Mesenchymal stem cell (in vitro differentiated cells and primary cell): ENCODE data around the gene EN2.

Experiments
- DNase-seq: peaks from one replicate; pipeline ENCODE4 v3.0.0-alpha.2; 2013
- H2AFZ ChIP-seq: one replicate; pipeline ENCODE4 v1.6.1; 2013; ENCODE audit warnings: low read depth, mild to moderate bottlenecking, control low read depth, inconsistent platforms, low read length, moderate library complexity
- H2AK5ac ChIP-seq: 2 replicates; pipeline ENCODE4 v1.6.1; 2013; ENCODE audit warnings: low read length, moderate library complexity, mild to moderate bottlenecking, inconsistent platforms; ENCODE audit not compliant: severe bottlenecking
- H2BK120ac ChIP-seq: one replicate; pipeline ENCODE4 v1.6.1; 2013; ENCODE audit warnings: low read depth, mild to moderate bottlenecking, inconsistent platforms, low read length, moderate library complexity
- H2BK12ac ChIP-seq, 2 experiments: one replicate each; pipeline ENCODE4 v1.6.1; 2013; ENCODE audit warnings: inconsistent platforms in 2 of 2, low read length in 2 of 2, mild to moderate bottlenecking in 2 of 2, moderate library complexity in 2 of 2, control low read depth in 1 of 2
- H2BK15ac ChIP-seq: one replicate; pipeline ENCODE4 v1.6.1; 2013; ENCODE audit warnings: mild to moderate bottlenecking, low read depth, inconsistent platforms; ENCODE audit not compliant: poor library complexity, severe bottlenecking
- H2BK5ac ChIP-seq: 2 replicates; pipeline ENCODE4 v1.6.1; 2013; ENCODE audit warnings: low read depth, mild to moderate bottlenecking, low read length, control low read depth, inconsistent platforms; ENCODE audit not compliant: poor library complexity, severe bottlenecking
- H3K14ac ChIP-seq, 2 experiments: one replicate each; pipeline ENCODE4 v1.6.1; 2013; ENCODE audit warnings: inconsistent platforms in 2 of 2, low read length in 2 of 2, control low read depth in 1 of 2, mild to moderate bottlenecking in 1 of 2, moderate library complexity in 1 of 2
- H3K18ac ChIP-seq, 2 experiments: one replicate each; pipeline ENCODE4 v1.6.1; 2013; ENCODE audit warnings: inconsistent platforms in 2 of 2, low read length in 2 of 2, control low read depth in 1 of 2, low read depth in 1 of 2, mild to moderate bottlenecking in 1 of 2
- H3K23ac ChIP-seq, 2 experiments: one replicate each; pipeline ENCODE4 v1.6.1; 2013; ENCODE audit warnings: inconsistent platforms in 2 of 2, low read length in 2 of 2, mild to moderate bottlenecking in 2 of 2, moderate library complexity in 2 of 2, control low read depth in 1 of 2
- H3K27ac ChIP-seq: 2 replicates; pipeline ENCODE4 v1.5.1; 2013; ENCODE audit warnings: mild to moderate bottlenecking, moderate library complexity, low read length, control low read depth, inconsistent platforms; ENCODE audit not compliant: poor library complexity, severe bottlenecking
- H3K27me3 ChIP-seq, 2 experiments: 2 replicates each; pipeline versions ENCODE4 v1.6.1 to v1.7.0; 2013; ENCODE audit warnings: low read length in 2 of 2, mild to moderate bottlenecking in 2 of 2, moderate library complexity in 2 of 2, control low read depth in 1 of 2, inconsistent platforms in 1 of 2; ENCODE audit not compliant: control insufficient read depth in 1 of 2, insufficient read depth in 1 of 2
- H3K36me3 ChIP-seq, 2 experiments: 2 replicates each; pipeline versions ENCODE4 v1.6.1 to v1.7.0; 2013; ENCODE audit warnings: low read length in 2 of 2, control low read depth in 1 of 2, inconsistent platforms in 1 of 2, low read depth in 1 of 2, mild to moderate bottlenecking in 1 of 2; ENCODE audit not compliant: insufficient read depth in 2 of 2, control insufficient read depth in 1 of 2
- H3K4ac ChIP-seq, 2 experiments: one replicate each; pipeline ENCODE4 v1.6.1; 2013; ENCODE audit warnings: inconsistent platforms in 2 of 2, low read length in 2 of 2, mild to moderate bottlenecking in 2 of 2, moderate library complexity in 2 of 2, control low read depth in 1 of 2, low read depth in 1 of 2
- H3K4me1 ChIP-seq: 2 replicates; pipeline ENCODE4 v1.6.1; 2013; ENCODE audit warnings: low read depth, low read length, control low read depth; ENCODE audit not compliant: control insufficient read depth, insufficient read depth
- H3K4me2 ChIP-seq: 2 replicates; pipeline ENCODE4 v1.6.1; 2013; ENCODE audit warnings: low read length, mild to moderate bottlenecking, inconsistent platforms; ENCODE audit not compliant: poor library complexity, severe bottlenecking
- H3K4me3 ChIP-seq, 2 experiments: 2 replicates each; pipeline versions ENCODE4 v1.5.1 to v1.7.0; 2013; ENCODE audit warnings: low read length in 2 of 2, mild to moderate bottlenecking in 2 of 2, control low read depth in 1 of 2, low read depth in 1 of 2; ENCODE audit not compliant: insufficient read depth in 1 of 2
- H3K79me1 ChIP-seq: replicated peaks from 2 replicates; pipeline ENCODE4 v1.6.1; 2013; ENCODE audit warnings: mild to moderate bottlenecking, control low read depth, low read length, inconsistent platforms; ENCODE audit not compliant: poor library complexity, severe bottlenecking
- H3K9ac ChIP-seq: 2 replicates; pipeline ENCODE4 v1.7.0; 2013; ENCODE audit warnings: mild to moderate bottlenecking, low read length, moderate library complexity
- H3K9me3 ChIP-seq: 2 replicates; pipeline ENCODE4 v1.7.0; 2013; ENCODE audit warnings: mild to moderate bottlenecking, low read length; ENCODE audit not compliant: control insufficient read depth
- H4K8ac ChIP-seq: one replicate; pipeline ENCODE4 v1.6.1; 2013; ENCODE audit warnings: inconsistent platforms, mild to moderate bottlenecking, low read length, moderate library complexity
- H4K91ac ChIP-seq: one replicate; pipeline ENCODE4 v1.6.1; 2013; ENCODE audit warnings: mild to moderate bottlenecking, low read length, inconsistent platforms
- WGBS: methylation state at CpG from one replicate; pipeline ENCODE4 v1.1.7; 2013; ENCODE audit warnings: mixed read lengths; 5-methylcytosine and 5-hydroxymethylcytosine counted together

EN2 gene

DNA sequence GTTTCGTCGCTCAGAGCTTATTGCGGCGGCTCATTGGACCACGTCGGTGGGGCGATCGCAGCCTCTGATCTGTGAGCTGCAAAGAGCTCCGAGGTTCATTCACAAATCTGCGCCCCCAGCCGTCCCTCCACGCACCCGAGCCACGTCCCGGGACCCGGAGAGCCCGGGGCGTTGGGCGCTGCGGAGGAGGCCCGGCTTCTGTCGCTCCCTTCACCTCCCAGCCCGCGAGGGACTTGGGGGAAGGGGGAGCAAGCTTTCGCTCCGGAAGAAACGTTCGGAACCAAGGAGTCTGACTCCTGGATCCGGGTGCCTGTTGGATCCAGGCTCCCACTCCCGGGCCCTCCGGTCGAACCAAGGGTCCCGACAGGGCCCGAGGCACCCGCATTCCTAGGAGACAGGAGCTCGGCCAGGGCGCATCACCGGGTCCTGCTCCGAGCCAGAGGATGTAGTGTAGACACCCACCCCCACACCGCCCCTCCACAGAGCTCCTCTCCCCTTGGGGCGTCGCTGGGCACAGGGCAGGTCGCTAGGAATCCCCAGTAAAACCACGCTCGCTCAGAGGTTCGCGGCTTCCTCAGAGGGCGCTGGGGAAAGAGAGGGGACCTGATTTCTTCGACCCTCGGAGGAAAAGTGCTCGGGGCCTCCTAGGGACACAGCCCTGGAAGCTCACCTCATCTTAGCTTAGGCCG is 7.9 kb upstream of the EN2 start:
- H3K4me3 ChIP-seq = no peak overlapping the region
- H4K91ac ChIP-seq = no peak overlapping the region
- no peak overlapping the region for H2BK12ac ChIP-seq
- no peaks in the 10 kb centered on the region for H3K36me3 ChIP-seq
- H2BK15ac ChIP-seq = no peak overlapping the region
- H3K4me2 ChIP-seq = peak overlapping the region; percentile 5
- peaks cover 25% of the 10 kb centered on the region for H3K4me1 ChIP-seq
- H3K27ac ChIP-seq = no peak overlapping the region
- H3K79me1 ChIP-seq = no peaks in the 10 kb centered on the region
- no peak overlapping the region for H4K8ac ChIP-seq
- H3K18ac ChIP-seq = no peak overlapping the region
- H3K9ac ChIP-seq = no peak overlapping the region
- H2BK120ac ChIP-seq = no peak overlapping the region
- no peak overlapping the region for H3K14ac ChIP-seq
- no peak overlapping the region for H3K4ac ChIP-seq
- H3K9me3 ChIP-seq = peaks cover 6% of the 10 kb centered on the region
- DNase-seq = no peak
- 3% methylated on average over 44 of the region's 52 CpGs for WGBS
- H3K27me3 ChIP-seq = peaks cover 89 to 90% of the 10 kb centered on the region in 2 experiments
- H3K23ac ChIP-seq = no peak overlapping the region
- no peak overlapping the region for H2AFZ ChIP-seq
- no peak overlapping the region for H2AK5ac ChIP-seq
- no peak overlapping the region for H2BK5ac ChIP-seq

DNA sequence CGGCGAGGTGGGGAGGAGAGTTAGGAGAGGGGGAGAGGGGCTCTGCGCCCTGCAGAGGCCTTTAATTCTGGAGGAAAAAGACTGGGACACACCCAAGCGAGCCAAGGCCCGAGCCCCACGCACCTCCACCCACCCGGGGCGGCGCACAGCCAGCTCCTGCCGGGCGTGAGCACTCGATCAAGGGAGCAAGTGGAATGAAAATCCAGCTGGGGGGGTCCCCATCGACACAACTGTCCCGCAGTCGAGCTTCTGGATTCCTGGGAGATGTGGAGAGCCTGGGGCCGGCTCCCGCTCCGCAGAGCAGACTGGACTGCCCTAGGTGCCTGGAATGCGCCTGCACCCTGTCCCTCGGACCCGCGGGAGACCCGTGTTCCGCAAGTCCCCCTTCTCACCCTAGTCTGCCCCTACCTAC is 7.4 kb upstream of the EN2 start:
- Histone ChIP-seq H3K14ac (no peak overlapping the region), H2AK5ac (no peak overlapping the region), H3K4me3 (no peak overlapping the region), H3K23ac (no peak overlapping the region), H3K79me1 (no peaks in the 10 kb centered on the region), H2BK12ac (no peak overlapping the region), H3K9me3 (peaks cover 6% of the 10 kb centered on the region), H3K4me2 (no peak overlapping the region), H2BK120ac (no peak overlapping the region), H2BK5ac (no peak overlapping the region), H4K8ac (no peak overlapping the region), H3K27me3 (peaks cover 90 to 92% of the 10 kb centered on the region in 2 experiments), H3K4ac (no peak overlapping the region), H3K27ac (no peak overlapping the region), H2AFZ (no peak overlapping the region), H2BK15ac (no peak overlapping the region), H3K36me3 (no peaks in the 10 kb centered on the region), H3K18ac (no peak overlapping the region), H3K4me1 (peaks cover 25% of the 10 kb centered on the region), H3K9ac (no peak overlapping the region), H4K91ac (no peak overlapping the region)
- WGBS = 3% methylated on average over 23 of the region's 24 CpGs
- no peak for DNase-seq

DNA sequence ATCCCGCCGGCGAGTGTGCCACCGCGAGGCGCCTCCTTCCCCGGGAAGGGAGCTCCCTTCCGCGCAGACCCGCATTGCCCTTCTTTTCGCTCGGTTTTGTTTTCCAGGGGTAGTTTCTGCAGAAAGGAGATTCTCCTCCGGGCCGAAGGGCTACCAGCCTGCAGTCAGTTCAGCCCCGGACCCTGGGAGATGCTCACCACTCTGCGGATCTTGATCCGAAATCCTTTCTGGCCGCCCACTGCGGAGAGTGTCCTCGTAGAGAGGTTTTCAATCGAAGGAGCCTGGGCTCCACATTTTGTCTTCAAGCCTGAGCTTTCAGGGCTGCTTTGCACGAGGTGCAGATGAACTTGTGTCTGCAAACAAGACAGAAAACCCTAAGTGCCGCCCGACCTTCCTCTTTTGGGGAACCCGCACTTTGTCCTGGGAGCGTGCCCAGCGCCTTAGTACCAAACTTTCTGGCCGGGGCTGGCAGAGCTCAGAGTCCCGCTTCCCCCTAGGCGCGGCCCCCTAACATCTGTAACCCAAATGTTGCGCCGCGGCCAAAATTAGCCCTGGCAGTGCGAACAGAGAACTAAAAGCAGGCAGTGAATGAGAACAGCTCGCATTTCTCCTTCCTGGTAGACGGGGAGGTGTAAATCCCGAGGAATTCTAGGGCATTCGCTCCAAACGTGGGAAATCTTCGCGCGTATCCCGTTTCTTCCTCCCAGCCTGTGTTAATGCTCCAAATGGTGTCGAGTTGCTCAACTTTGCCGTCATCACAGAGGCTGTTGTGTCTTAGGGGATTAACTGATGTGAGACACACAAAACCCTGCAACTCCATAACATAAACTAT is 6.7 kb upstream of the EN2 start:
- Histone ChIP-seq H3K4me2 (no peak overlapping the region), H3K14ac (no peak overlapping the region), H3K27me3 (peaks cover 90 to 93% of the 10 kb centered on the region in 2 experiments), H2BK15ac (no peak overlapping the region), H3K23ac (no peak overlapping the region), H4K91ac (no peak overlapping the region), H3K9me3 (peaks cover 6% of the 10 kb centered on the region), H3K18ac (no peak overlapping the region), H3K27ac (no peak overlapping the region), H3K9ac (no peak overlapping the region), H3K4me3 (no peak overlapping the region), H2BK120ac (no peak overlapping the region), H2BK5ac (no peak overlapping the region), H2BK12ac (no peak overlapping the region), H3K36me3 (no peaks in the 10 kb centered on the region), H3K4me1 (peaks cover 27% of the 10 kb centered on the region), H3K4ac (no peak overlapping the region), H2AFZ (no peak overlapping the region), H4K8ac (no peak overlapping the region), H2AK5ac (no peak overlapping the region), H3K79me1 (no peaks in the 10 kb centered on the region)
- 3% methylated on average over 41 of the region's 46 CpGs for WGBS
- DNase-seq = no peak

DNA sequence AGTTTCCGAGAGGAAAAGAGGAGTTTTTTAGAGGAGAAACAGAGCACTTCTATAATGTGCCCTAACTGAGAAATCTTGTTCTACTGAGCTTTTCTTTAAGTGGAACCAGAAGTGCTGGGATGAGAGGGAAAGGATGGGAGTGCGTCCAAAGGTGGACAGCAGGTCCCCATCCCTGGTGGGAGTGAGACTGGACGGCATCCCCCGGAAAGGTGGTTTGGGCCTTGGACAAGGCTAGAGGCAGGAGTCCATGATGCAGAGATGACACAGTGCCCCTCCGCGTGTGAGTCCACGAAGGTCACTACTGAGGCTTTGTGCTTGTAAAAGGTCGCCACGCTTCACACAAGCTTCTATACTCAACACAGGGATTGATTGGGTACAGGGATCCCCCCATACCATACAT is 6.1 kb upstream of the EN2 start:
- no peak overlapping the region for H3K9ac ChIP-seq
- H2BK120ac ChIP-seq = no peak overlapping the region
- peaks cover 29% of the 10 kb centered on the region for H3K4me1 ChIP-seq
- no peak overlapping the region for H3K18ac ChIP-seq
- H3K4me2 ChIP-seq = no peak overlapping the region
- WGBS = 24% methylated on average over 9 of the region's 9 CpGs
- no peak overlapping the region for H2AFZ ChIP-seq
- no peak overlapping the region for H3K4ac ChIP-seq
- H4K8ac ChIP-seq = no peak overlapping the region
- H3K9me3 ChIP-seq = peaks cover 6% of the 10 kb centered on the region
- peaks cover 96 to 99% of the 10 kb centered on the region in 2 experiments for H3K27me3 ChIP-seq
- no peak overlapping the region for H2BK12ac ChIP-seq
- peak overlapping the region; percentile 82 for H4K91ac ChIP-seq
- H2BK15ac ChIP-seq = no peak overlapping the region
- no peak overlapping the region for H2BK5ac ChIP-seq
- DNase-seq = no peak
- no peak overlapping the region for H3K14ac ChIP-seq
- H3K23ac ChIP-seq = no peak overlapping the region
- no peaks in the 10 kb centered on the region for H3K79me1 ChIP-seq
- H2AK5ac ChIP-seq = no peak overlapping the region
- H3K4me3 ChIP-seq = no peak overlapping the region
- no peaks in the 10 kb centered on the region for H3K36me3 ChIP-seq
- no peak overlapping the region for H3K27ac ChIP-seq
